GM15510 (cell line): ENCODE measurements around the gene ALDH1B1.

Experiments
- POLR2A ChIP-seq: IDR thresholded peaks from 3 replicates; pipeline ENCODE4 v1.6.1; 2011; ENCODE audit warnings: borderline replicate concordance; ENCODE audit not compliant: insufficient read length; ENCODE audit errors: extremely low read depth

Gene ALDH1B1

GRCh38 chr9:38374847-38375571, 17.5 kb upstream of the ALDH1B1 start:
- no peak for TF ChIP-seq POLR2A

- no peak for TF ChIP-seq POLR2A
Measured at GRCh38 chr9:38375572-38375963, 16.9 kb upstream of the ALDH1B1 start.

- no peak for TF ChIP-seq POLR2A
Measured at GRCh38 chr9:38376021-38376670, 16.4 kb upstream of the ALDH1B1 start.

- no peak for TF ChIP-seq POLR2A
Measured at GRCh38 chr9:38380230-38380871, 12.2 kb upstream of the ALDH1B1 start.

- TF ChIP-seq POLR2A, result no peak
Measured at GRCh38 chr9:38380872-38381534, 11.5 kb upstream of the ALDH1B1 start.

- TF ChIP-seq POLR2A, result no peak
Measured at GRCh38 chr9:38382141-38382540, 10.4 kb upstream of the ALDH1B1 start.

- TF ChIP-seq POLR2A, result no peak
Measured at GRCh38 chr9:38384990-38385848, 7.3 kb upstream of the ALDH1B1 start.

- TF ChIP-seq POLR2A, result no peak
Measured at GRCh38 chr9:38385896-38386295, 6.6 kb upstream of the ALDH1B1 start.

- no peak for TF ChIP-seq POLR2A
Measured at GRCh38 chr9:38386319-38386895, 6.1 kb upstream of the ALDH1B1 start.

- TF ChIP-seq POLR2A, result no peak
Measured at GRCh38 chr9:38387066-38387465, 5.4 kb upstream of the ALDH1B1 start.

GRCh38 chr9:38387751-38388150, 4.8 kb upstream of the ALDH1B1 start:
- no peak for TF ChIP-seq POLR2A

- TF ChIP-seq POLR2A, result no peak
Measured at GRCh38 chr9:38388283-38389223, 3.9 kb upstream of the ALDH1B1 start.

- no peak for TF ChIP-seq POLR2A
Measured at GRCh38 chr9:38389313-38389712, 3.2 kb upstream of the ALDH1B1 start.
